ENCODE data around the gene RAB38. TPM values are rescaled to one million over a fixed set of nuclear protein-coding genes. Genes with fewer than 3 reads are reported as not detected.

The RAB38 gene
- total RNA-seq, 2 experiments from 2014 or later, result 0.19 TPM; not detected in 1

DNA sequence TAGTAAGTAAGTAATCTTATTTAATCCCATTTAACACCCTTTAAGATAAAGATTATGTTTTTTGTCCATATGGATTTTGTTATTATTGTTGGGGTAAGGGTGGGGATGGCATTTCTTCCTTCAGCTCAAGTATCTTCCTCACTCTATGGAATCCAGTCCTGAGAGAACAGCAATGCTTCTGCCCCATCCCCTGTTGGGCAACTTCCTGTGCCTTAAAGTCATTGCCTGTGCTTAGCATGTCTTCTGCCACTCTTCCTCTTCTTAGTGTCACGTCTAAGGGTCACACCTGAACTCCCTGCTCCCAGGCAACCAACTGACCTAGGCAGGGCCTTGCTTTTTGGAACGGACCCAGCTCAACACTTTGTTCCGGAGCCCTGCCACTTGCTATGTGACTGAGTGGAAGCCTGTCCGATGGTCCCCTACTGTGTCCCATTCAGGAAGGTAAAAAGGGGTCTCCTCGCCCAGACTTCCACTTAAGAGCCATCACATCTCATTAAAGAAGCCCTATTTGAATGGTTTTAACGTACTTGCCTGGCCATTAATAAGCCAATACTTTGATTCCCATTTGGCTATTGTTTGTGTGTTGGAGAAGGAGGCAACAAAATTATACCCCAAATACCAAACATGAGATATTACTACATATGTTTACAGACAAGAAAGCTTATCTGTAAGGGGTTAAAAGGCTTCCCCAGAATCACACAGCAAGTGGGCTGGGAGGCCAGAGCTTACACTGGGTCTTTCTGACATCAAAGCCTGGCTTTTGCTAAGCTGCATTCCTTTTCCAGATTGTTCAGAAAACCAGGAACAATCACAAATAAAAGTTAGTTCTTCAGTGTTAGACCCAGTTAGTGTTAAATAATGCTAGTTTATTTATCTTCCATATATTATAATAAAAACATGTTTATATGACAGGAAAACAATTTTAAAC lies 59.2 kb downstream of the RAB38 start:
- Histone ChIP-seq H3K9me3 (ENCODE audit: low read length) (no peaks in the 10 kb centered on the region), H3K9me2 (ENCODE audit: insufficient read depth, low read length) (no peaks in the 10 kb centered on the region), H3K79me2 (ENCODE audit: insufficient read depth, low read depth, low read length) (no peaks in the 10 kb centered on the region), H3K27ac (ENCODE audit: low read depth, low read length, poor library complexity, severe bottlenecking) (no peak overlapping the region), H3K36me3 (ENCODE audit: insufficient read depth, low read length) (no peaks in the 10 kb centered on the region), H4K20me1 (ENCODE audit: insufficient read depth, low read length) (no peaks in the 10 kb centered on the region), H2AFZ (ENCODE audit: low read length) (no peak overlapping the region), H3K4me3 (ENCODE audit: low read depth, low read length, poor library complexity, severe bottlenecking) (no peak overlapping the region), H3K4me1 (ENCODE audit: insufficient read depth, low read length, poor library complexity, severe bottlenecking) (no peaks in the 10 kb centered on the region), H3K4me2 (ENCODE audit: low read length) (no peak overlapping the region)
- intact Hi-C loops (cut with micrococcal nuclease; ENCODE audit: unreplicated experiment), result no loop called here
- ChIA-PET CTCF (ENCODE audit: unreplicated experiment) (no interaction called here), POLR2A (interaction anchor here (0.9 kb wide), 1 partner anchor 9 kb away, joined by 3 read pairs; no protein-coding TSS in a partner anchor)
- DNase-seq (ENCODE audit: low spot score), result no peak
- TF ChIP-seq EZH2phosphoT487 (IDR thresholded peaks at IDR 0.05; ENCODE audit: borderline replicate concordance, low read depth, low read length), result no peak
- TF ChIP-seq, protein P1, sequence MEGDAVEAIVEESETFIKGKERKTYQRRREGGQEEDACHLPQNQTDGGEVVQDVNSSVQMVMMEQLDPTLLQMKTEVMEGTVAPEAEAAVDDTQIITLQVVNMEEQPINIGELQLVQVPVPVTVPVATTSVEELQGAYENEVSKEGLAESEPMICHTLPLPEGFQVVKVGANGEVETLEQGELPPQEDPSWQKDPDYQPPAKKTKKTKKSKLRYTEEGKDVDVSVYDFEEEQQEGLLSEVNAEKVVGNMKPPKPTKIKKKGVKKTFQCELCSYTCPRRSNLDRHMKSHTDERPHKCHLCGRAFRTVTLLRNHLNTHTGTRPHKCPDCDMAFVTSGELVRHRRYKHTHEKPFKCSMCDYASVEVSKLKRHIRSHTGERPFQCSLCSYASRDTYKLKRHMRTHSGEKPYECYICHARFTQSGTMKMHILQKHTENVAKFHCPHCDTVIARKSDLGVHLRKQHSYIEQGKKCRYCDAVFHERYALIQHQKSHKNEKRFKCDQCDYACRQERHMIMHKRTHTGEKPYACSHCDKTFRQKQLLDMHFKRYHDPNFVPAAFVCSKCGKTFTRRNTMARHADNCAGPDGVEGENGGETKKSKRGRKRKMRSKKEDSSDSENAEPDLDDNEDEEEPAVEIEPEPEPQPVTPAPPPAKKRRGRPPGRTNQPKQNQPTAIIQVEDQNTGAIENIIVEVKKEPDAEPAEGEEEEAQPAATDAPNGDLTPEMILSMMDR (conservative IDR thresholded peaks at IDR 0.05; ENCODE audit: low read length), result no peak
- no TSS peak for BruUV-seq (replicated peaks)

DNA sequence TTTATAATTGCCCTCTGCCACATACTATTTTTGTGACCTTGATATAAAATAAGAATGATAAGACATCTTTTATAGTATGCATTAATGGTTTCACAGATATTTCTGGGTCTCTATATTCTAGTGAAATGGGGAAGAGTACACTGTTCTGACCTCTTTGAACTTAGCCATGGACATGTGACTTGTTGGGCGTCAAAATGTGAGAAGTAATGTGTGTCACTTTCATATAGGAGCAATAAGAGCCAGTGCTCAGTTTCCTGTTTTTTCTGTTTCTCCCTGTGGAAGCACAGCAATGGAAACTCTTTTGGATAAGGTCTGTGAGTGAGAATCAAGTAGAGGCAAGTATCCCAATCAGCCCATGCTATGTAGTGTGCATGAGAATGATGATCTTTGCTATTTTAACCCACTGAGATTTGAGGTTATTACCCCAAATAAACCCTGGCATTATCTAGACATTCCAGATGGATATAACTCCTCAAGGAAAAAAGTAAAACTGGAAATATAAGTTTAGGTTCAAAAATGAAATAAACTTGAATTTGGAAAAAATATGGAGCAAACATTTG lies 60.7 kb downstream of the RAB38 start:
- no peaks in the 10 kb centered on the region for H3K36me3 ChIP-seq (ENCODE audit: insufficient read depth, low read length)
- TF ChIP-seq EZH2phosphoT487 (IDR thresholded peaks at IDR 0.05; ENCODE audit: borderline replicate concordance, low read depth, low read length), result no peak
- TF ChIP-seq, protein P1 (conservative IDR thresholded peaks at IDR 0.05; ENCODE audit: low read length), result no peak
- H3K27ac ChIP-seq (ENCODE audit: low read depth, low read length, poor library complexity, severe bottlenecking), result no peak overlapping the region
- CTCF ChIA-PET (ENCODE audit: unreplicated experiment), result no interaction called here
- H3K4me1 ChIP-seq (ENCODE audit: insufficient read depth, low read length, poor library complexity, severe bottlenecking), result no peaks in the 10 kb centered on the region
- no peak overlapping the region for H3K4me2 ChIP-seq (ENCODE audit: low read length)
- no peaks in the 10 kb centered on the region for H3K9me3 ChIP-seq (ENCODE audit: low read length)
- no peak for DNase-seq (ENCODE audit: low spot score)
- no peaks in the 10 kb centered on the region for H3K9me2 ChIP-seq (ENCODE audit: insufficient read depth, low read length)
- POLR2A ChIA-PET, result no interaction called here
- no TSS peak for BruUV-seq (replicated peaks)
- H2AFZ ChIP-seq (ENCODE audit: low read length), result no peak overlapping the region
- no peak overlapping the region for H3K4me3 ChIP-seq (ENCODE audit: low read depth, low read length, poor library complexity, severe bottlenecking)
- H4K20me1 ChIP-seq (ENCODE audit: insufficient read depth, low read length), result no peaks in the 10 kb centered on the region
- intact Hi-C loops (cut with micrococcal nuclease; ENCODE audit: unreplicated experiment), result no loop called here
- H3K79me2 ChIP-seq (ENCODE audit: insufficient read depth, low read depth, low read length), result no peaks in the 10 kb centered on the region

Measured in OCI-LY7 (cell line).